Measurements from ENCODE around the gene ENAH.

Gene ENAH

DNA sequence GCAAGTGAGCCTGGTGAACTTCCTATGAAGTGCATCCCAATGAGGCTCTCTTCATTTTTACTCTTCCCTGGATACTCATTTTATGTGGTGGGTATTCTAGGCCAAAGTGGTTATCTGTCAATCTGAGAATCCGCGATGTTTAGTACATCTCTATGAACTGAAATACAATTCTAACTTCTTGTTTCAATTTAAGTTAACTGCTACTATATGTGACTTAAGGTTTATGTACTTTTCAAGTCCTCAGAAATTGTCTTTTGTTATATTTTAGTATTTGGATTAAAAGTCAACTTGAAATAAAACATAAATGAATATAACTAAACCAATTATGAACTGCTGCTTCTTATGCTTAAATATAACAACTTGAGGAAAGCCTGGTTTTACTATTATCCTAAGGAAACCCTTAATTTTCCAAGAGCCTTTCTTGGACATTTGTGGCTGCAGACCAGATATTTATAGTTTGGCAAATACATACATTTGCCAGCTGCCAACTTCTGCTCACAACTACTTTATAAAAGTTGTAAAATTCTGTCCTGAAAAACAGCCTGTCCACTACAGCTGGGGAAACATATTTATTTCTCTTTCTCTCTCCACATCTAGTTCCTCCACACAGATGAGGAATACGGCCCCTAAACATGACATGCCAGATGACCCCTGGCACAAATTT, 60.4 kb downstream of the ENAH start:
- H3K4me3 ChIP-seq (ENCODE audit: control insufficient read depth, low read depth, low read length) = no peak overlapping the region
- no peak for DNase-seq (ENCODE audit: low read depth)
- TF ChIP-seq, protein P1, sequence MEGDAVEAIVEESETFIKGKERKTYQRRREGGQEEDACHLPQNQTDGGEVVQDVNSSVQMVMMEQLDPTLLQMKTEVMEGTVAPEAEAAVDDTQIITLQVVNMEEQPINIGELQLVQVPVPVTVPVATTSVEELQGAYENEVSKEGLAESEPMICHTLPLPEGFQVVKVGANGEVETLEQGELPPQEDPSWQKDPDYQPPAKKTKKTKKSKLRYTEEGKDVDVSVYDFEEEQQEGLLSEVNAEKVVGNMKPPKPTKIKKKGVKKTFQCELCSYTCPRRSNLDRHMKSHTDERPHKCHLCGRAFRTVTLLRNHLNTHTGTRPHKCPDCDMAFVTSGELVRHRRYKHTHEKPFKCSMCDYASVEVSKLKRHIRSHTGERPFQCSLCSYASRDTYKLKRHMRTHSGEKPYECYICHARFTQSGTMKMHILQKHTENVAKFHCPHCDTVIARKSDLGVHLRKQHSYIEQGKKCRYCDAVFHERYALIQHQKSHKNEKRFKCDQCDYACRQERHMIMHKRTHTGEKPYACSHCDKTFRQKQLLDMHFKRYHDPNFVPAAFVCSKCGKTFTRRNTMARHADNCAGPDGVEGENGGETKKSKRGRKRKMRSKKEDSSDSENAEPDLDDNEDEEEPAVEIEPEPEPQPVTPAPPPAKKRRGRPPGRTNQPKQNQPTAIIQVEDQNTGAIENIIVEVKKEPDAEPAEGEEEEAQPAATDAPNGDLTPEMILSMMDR (conservative IDR thresholded peaks at IDR 0.05; ENCODE audit: control insufficient read depth, insufficient read depth, low read depth, low read length) = no peak

DNA sequence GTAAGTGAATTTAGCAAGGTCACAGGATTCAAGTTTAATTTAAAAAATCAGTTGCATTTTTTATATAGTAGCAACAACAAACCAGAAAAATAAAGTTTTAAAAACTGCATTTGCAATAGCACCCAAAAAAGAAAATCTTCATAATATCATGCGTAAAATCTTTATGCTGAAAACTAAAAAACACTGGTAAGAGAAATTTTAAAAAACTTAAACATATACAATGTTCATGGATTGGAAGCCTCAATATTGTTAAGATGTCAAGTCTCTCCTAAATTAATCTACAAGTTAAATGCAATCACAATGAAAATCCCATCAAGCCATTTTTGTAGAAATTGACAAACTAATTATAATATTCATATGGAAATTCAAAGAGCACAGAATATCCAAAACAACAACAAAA, 65.6 kb downstream of the ENAH start:
- no peak overlapping the region for H3K4me3 ChIP-seq (ENCODE audit: control insufficient read depth, low read depth, low read length)
- TF ChIP-seq, protein P1 (conservative IDR thresholded peaks at IDR 0.05; ENCODE audit: control insufficient read depth, insufficient read depth, low read depth, low read length) = no peak
- no peak for DNase-seq (ENCODE audit: low read depth)

DNA sequence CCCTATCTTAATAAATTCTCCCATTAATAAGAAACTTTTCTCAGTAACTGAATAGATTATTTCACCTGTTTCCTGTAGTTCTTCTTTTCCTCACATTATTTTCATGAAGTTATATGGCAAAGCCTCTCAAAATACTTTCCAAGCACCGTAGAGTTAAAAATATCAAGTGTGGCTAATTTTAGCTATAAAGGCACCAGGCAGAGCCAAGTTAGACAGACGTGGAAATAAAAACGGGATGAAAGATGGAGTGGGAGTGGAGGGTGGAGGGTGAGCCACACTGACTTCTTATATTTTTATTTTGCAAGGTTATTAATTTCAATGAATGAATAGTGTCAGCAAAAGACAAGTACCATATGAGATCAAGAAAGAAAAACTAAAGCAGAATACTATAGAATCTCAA, 71.7 kb downstream of the ENAH start:
- TF ChIP-seq, protein P1 (conservative IDR thresholded peaks at IDR 0.05; ENCODE audit: control insufficient read depth, insufficient read depth, low read depth, low read length) = no peak
- DNase-seq (ENCODE audit: low read depth) = no peak
- H3K4me3 ChIP-seq (ENCODE audit: control insufficient read depth, low read depth, low read length) = no peak overlapping the region

DNA sequence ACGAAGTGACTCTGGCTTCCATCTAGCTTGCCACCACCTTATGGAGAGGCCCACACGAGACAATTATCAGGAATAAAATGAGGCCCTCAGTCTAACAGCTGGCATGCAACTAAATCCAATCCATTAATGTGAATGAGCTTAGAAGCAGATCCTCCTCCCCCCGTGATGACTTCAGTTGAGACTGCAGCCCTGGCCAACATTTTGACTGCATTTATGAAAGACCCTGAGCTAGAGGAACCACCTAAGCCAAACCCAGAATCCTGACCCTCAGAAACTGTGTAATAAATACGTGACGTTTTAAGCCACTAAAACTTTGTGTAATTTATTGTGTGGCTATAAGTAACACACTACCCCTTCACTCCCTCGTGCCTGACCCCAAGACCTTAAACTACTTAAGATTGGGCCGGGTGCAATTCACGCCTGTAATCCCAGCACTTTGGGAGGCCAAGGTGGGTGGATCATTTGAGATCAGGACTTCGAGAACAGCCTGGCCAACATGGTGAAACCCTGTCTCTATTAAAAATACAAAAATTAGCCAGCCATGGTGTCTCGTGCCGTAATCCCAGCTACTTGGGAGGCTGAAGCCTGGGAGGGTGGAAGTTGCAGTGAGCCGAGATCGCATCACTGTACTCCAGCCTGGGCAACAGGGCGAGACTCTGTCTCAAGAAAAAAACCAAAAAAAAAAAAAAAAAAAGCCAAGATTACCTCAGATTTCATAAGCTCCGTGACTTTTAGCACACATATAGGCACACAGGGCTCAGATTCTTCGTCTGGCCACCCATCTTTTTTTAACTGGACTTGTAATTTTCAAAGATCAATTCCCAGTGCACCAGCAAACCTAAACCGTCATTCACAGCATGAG, 72.5 kb downstream of the ENAH start:
- no peak for DNase-seq (ENCODE audit: low read depth)
- no peak overlapping the region for H3K4me3 ChIP-seq (ENCODE audit: control insufficient read depth, low read depth, low read length)
- TF ChIP-seq, protein P1 (conservative IDR thresholded peaks at IDR 0.05; ENCODE audit: control insufficient read depth, insufficient read depth, low read depth, low read length) = no peak

DNA sequence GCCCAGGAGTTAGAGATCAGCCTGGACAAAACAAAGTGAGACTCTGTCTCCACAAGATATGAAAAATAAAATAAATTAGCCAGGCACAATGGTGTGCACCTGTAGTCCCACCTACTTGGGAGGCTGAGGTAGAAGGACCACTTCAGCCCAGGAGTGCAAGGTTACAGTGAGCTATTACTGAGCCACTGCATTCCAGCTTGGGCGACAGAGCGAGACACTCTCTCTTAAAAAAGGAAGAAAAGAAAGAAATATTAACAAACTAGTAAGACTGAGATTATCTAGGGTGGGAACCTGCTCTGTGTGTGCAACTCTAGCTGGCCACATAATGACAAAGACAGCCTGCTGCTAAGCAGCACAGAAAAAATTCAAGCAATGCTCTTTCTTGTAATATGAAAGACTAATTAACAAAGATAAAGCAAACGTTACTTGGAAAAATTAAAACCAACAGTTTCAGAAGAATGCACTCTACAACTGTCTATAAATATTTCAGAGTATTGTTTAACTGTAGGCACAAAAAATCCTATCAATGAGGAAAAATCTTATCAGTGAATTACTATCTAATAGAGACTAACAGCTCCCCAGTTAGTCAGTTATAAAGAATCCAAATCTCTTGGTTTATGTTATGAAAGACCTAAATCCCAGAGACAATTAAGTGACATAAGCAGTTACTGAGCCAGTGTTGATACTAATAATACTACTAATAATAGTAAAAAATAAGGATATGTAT, 74.5 kb downstream of the ENAH start:
- no peak for DNase-seq (ENCODE audit: low read depth)

DNA sequence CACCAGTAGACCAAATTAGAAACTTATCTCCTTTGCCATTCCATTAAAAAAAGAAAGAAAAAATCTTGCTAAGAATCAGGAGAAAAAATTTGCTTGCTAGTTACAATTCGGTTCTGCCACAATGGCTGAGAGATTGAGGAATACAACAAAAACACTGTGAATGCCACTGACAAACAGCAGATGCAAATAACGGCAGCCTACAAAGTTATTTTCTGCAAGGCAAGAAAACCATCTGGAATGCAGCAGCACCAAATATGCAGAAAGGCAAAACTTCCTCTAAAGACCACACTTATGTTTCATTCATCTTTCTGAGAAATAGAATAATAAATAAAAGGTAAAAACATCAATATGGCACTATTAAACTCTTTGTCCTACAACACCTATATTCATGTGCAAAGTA, 75.7 kb downstream of the ENAH start:
- H3K4me3 ChIP-seq (ENCODE audit: control insufficient read depth, low read depth, low read length) = no peak overlapping the region
- TF ChIP-seq, protein P1 (conservative IDR thresholded peaks at IDR 0.05; ENCODE audit: control insufficient read depth, insufficient read depth, low read depth, low read length) = no peak
- DNase-seq (ENCODE audit: low read depth) = no peak

More for the DNA sequence above, 74.5 kb downstream of the ENAH start:
- H3K4me3 ChIP-seq (ENCODE audit: control insufficient read depth, low read depth, low read length) = no peak overlapping the region
- TF ChIP-seq, protein P1 (conservative IDR thresholded peaks at IDR 0.05; ENCODE audit: control insufficient read depth, insufficient read depth, low read depth, low read length) = no peak
